ENCODE measurements around the gene MPZ. TPM values are rescaled to one million over a fixed set of nuclear protein-coding genes. Genes with fewer than 3 reads are reported as not detected.
"Not testable (repeated sequence)": the region's sequence is repeated elsewhere in the genome, so short reads cannot be mapped to it uniquely, and the experiment has no call there.

MPZ gene
- 0.68 and 1.0 TPM in 2 replicates for total RNA-seq

DNA sequence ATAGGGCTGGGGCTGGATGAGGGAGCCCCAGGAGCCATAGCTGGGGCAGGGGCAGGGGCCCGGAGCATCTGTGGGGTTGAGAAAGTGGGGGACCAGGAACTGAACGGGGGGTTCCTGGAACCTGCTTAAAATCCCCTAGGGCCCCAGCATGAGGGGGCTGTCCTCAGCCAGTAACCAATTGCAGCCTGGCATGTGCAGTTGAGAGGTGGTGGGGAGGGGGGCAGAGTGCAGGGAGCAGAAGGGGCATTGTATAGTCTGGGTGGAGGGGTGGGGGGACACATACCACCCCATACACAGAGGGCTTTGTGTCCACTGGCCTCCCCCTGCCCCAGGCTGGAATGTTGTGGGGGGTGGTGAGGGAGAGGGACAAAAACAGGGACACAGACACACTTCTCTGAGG, at the start of gene MPZ:
Gene MPZ (minus strand): TSS at position 101 of the 400 bp plus-strand sequence. CDS start 63 bp downstream, at position 38.
- no peak for DNase-seq

DNA sequence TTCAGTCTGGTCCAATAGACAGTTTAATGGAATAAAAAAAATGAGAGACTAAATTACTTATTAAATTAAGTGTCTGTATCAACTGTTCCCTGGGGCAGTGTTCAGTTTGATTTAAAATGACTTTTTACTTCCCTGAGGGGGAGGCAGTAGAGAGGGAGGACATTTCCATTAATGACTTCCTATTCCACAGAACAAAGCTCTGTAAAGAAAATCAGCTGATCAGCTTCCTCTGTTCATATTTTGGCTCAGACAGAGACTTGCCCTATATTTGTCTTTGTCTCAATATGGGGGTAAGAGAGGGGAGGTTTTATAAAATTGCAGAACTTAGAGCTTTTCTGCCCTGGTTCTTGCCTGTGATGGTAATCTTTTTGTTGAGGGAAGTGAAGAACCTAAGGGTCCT, 49.5 kb upstream of the MPZ start:
- DNase-seq: peak; percentile 48

DNA sequence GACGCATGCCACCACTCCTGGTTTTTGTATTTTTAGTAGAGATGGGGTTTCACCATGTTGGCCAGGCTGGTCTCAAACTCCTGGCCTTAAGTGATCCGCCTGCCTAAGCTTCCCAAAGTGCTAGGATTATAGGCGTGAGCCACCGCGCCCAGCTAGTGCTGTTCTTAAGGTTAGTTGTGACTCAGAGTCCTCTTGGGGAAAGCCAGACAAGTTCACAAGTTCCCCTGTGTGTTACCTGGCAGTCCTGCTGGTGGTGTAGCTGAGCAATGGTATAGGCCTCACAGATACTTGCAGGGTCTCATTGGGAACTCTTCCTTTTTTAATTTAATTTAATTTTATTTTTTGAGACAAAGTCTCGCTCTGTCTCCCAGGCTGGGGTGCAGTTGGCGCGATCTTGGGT, 47.3 kb upstream of the MPZ start:
- DNase-seq: no peak

DNA sequence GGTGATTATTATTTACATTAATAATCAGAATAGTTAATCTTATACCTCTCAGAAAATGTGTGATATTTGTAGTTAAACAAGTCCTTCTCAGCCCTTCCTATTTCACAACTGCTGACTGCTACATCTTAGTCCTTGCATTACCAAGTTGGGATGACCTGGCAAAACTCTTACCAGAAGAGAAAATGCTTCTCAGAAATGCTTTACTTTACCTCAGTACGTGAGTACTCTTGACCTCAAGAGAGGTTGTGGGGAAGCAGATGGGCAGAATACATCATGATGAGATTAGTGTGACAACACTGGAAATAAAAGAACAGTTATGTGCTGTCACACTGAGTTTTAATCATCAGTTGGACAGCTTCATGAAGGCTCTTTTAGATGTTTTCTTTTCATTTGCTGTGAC, 41.7 kb upstream of the MPZ start:
- DNase-seq: no peak

DNA sequence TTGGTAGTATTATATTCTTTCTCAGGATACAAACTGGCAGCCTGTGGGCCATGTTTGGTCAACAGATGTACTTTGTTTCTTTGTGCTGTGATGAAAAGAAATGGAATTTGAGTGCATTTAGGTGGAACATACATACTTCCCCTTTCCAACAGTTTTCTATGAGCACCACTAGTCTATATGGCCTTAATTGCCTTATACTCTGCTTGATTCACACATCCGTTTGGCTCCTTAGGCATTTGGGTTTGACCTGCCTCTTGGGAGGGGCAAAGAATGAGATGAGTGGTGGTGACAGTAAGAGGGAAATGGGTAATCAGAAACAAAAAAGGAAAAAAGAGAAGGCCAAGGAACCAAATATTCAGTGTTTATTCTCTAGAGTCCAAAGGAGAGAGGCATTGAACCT, 40.9 kb upstream of the MPZ start:
- no peak for DNase-seq

DNA sequence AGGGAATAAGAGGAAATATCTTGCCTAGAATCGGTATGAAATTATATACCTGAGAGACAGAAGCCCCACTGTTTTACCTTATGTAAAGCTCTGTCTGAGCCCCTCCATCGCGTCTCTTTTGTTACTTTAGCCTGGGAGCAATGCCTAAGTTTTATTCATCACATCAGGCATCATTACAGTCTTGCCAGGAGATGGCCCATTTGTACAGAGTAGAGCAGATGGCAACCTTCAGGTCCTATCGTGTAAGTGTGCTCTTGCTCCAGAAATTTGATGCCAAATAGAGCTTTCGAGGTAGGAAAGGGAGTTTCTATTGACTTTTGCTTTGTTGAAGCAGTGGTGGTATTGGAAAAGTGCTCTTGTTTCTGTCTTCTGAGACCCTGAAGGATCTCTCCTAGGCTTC, 33.1 kb upstream of the MPZ start:
- DNase-seq: no peak

DNA sequence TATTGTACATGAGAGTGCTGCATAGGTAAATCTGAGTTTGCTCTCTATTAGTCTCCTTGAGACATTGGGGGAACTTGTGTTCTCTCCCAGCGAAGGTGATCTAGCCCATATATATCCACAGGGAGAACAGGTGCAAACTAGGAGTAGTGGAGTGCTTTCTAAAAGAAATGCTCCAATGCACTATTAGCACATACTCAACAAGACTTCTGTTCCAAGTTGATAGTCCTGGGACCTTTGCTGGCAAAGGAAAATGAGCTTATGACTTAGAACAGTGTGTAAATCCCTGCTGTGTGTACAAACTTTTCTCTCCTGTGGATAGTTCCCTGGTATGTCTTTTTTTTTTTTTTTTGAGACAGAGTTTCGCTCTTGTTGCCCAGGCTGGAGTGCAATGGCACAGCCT, 32.4 kb upstream of the MPZ start:
- DNase-seq: no peak

DNA sequence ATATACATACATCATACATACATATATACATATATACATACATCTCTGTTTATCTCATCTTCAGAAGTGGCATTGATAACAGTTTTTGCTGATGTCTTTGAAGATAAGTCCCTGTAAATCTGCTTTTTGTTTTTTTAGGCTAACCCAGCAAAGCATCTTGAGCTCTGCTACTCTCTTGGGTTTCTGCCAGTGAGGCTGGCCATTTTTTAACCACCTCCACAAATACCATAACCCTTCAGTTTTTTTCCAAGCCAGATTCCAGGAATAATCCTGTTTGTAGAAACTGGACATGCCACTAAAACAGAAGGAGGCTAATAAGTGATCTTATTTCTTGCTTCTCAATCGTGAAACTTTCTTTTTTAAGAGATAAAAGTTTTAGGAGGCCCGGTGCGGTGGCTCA, 26.0 kb upstream of the MPZ start:
- no peak for DNase-seq

DNA sequence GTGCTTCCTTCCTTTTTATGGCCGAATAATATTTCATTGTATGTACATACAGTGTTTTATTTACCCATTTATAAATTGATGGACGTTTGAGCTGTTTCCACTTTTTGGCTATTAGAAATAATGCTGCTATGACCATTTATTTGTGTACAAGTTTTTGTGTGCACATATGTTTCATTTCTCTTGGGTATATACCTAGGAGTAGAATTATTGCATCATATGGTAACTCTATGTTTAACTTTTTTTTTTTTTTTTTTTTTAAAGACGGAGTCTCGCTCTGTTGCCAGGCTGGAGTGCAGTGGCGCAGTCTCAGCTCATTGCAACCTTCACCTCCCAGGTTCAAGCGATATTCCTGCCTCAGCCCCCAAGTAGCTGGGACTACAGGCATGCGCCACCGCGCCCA, 23.4 kb upstream of the MPZ start:
- no peak for DNase-seq

DNA sequence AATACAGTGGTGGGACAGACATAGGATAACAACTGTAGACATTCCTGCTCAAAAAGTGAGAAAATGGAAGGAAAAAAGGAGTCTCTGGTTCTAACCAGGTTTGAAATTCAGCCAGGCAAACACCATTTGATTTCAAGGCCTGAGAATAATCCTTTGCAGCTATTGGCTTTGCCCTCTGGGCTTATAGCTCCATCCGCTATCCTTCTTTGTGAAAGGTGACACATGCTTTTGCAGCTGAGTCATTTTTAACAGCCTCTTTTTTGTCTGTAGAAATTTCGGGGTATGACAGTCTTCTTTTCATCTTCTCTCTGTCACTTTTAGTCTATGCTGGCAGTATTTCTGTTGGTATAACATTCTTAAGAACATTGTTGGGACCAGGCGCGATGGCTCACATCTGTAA, 20.6 kb upstream of the MPZ start:
- no peak for DNase-seq

DNA sequence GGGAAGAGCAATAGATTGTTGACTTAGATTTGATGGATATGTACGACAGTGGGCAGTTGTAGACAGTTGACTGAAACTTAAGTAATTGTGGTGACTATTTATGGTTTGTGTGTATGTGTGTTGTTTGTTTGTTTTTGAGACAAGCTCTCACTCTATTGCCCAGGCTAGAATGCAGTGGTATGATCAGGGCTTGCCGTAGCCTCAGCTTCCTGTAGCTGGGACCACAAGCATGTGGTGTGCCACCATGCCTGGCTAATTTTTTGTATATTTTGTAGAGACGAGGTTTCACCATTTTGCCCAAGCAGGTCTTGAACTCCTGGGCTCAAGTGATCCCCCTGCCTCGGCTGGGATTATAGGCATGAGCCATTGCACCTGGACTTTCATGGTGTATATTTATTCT, 14.3 kb upstream of the MPZ start:
- no peak for DNase-seq

DNA sequence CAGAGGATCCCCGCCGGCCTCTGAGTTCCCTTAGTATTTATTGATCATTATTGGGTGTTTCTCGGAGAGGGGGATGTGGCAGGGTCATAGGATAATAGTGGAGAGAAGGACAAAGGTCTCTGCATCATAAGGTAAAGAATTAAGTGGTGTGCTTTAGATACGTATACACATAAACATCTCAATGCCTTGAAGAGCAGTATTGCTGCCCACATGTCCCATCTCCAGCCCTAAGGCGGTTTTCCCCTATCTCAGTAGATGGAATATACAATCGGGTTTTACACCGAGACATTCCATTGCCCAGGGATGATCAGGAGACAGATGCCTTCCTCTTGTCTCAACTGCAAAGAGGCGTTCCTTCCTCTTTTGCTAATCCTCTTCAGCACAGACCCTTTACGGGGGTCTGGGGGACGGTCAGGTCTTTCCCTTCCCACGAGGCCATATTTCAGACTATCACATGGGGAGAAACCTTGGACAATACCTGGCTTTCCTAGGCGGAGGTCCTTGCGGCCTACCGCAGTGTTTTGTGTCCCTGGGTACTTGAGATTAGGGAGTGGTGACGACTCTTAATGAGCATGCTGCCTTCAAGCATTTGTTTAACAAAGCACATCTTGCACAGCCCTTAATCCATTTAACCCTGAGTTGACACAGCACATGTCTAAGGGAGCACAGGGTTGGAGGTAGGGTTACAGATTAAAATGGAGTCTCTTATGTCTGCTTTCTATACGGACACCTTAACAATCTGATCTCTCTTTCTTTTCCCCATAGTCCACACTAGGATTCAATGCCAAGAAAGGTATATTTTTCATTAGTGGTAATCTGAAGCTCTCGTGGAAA, 6.3 kb upstream of the MPZ start:
- not testable (repeated sequence) for DNase-seq

DNA sequence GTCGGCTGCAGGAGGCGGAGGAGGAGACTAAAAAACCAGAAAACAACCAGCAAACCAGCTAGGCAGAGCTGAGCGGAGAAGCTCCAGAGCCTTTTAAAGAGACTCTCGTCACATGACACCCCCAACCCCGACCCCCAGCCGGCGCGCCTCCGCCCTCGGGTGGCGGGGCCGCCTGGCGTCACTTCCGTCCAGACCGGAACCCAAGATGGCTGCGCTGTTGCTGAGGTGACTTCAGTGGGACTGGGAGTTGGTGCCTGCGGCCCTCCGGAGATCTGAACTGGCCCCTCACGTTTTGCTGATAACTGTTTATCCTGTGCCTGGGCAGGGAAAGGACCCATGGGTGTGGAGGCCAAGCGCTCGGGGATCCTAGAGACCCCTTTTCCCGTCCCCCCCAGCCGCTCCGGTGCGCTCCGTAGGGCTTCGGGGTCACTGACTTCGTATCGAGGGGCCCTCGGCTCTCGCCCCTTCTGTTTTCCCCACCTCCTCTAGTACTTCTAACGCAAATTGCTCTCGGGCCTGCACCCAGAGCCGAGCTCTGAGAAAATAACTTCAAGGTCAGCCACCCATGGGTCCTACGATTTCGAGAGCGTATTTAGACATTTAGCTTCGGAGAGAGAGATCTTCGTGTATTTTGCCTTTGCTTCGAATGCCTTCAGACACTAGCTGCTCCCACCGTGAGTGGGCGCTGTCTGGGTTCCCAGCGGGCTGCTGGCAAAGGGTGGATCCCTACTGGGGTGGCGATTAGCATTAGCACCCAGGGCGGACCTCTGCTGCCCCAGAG, 4.6 kb upstream of the MPZ start, which contains the start of gene SDHC:
Gene SDHC (plus strand): TSS at position 181 of the 781 bp plus-strand sequence. CDS start 25 bp downstream, at position 206.
- DNase-seq: peak; percentile 94

DNA sequence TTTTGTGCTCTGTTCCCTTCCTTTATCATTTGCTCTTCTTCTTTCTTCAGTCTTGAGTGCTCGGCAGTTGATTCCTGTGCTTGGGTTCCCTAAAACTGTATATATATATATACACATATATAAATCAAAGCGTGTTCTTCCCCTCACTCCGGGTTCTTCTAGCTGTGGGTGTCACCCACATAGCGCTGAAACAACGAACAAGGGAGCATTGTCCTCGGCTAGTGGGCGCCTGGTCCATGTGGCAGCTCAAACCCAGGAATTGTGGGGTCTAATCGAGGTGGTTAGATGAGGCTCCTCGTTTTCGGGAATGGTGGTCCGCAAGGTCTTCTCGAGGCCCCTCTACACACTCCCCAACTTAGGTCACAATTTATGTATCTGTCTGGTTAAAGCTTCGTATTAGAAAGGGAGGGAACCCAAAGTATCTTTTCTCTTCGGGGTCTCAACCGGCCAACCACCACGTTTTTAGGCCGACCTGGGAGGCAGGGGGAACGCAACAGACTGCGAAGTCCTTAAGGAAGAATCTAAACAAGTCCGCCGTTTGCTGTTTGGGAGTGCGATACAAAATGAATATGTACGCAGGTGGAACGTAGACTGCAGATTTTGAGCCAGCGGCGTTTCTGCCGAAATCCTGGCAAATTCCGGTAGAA, 3.9 kb upstream of the MPZ start:
- no peak for DNase-seq

DNA sequence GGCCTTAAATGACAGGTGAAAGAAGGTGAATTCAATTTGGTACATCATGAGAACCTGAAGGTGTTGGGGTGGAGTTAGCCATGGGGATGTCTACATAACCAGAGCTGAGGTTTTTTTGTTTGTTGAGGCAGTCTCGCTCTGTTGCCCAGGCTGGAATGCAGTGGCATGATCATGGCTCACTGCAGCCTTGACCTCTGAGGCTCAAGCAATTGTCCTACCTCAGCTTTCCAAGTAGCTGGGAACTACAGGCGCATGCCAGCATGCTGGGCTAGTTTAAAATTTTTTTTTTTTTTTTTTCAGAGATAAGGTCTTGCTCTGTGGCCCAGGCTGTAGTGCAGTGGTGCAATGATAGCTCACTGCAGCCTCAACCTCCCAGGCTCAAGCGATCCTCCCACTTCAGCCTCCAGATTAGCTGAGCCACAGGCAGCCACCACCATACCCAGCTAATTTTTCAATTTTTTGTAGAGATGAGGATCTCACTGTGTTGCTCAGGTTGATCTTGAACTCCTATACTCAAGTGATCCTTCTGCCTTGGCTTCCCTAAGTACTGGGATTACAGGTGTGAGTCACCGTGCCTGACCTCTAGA, 1.9 kb upstream of the MPZ start:
- no peak for DNase-seq

DNA sequence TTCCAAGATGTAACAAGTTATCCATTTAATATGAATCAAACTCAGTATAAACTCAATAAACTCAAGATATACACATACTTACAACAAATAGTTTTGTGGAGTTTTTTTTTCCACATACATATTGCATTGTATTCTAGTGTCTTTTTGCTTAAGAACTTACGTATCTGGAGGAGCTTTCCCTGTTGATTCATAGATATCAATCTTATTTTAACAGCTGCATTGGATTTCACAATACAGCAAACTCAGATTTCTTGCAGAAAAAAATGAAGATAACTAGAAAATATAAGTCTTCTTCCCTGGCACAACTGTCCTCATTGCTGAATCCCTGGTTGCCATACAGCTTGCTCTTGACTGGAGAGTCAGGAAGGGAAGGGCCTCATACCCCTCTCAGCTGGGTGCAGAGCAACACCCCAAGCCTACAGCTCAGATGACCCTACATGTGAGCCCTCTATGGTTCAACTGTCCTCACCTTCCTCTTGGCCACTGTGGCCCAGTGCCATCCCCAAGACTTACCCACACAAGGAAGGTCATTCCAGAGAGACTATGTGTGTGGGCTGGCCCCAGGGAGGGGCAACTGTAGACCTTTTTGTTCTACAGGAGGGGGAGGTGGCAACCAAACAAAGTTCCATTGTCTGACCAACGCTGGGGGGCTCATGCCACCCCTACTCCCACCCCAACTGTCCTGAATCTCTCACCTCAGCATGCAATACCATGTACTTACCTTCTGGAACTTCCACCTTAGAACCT, 1.7 kb downstream of the MPZ start:
- DNase-seq: no peak

DNA sequence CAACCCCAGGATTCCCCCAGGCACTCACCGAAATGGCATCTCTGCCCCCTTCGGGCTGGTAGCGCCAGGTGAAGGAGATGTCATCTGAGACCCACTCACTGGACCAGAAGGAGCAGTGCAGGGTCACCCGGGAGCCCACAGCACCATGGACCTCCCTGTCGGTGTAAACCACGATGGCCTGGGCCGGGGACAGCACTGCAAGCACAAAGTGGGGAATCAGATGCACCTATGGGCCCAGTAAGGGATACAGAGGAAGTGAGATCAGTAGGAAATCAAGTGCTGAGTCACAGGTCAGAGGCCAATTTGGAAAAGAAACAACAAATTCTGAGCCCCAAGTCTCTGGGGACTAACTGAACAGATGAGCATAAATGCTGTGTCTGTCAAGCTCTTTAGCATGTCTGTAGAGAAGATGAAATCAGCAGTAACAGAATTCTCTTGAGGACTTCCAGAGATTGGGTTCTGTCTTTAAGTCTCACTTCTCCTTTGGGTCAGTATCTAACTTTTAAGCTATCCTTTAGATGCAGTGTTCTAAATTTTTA, 2.5 kb downstream of the MPZ start:
- DNase-seq: peak; percentile 54

DNA sequence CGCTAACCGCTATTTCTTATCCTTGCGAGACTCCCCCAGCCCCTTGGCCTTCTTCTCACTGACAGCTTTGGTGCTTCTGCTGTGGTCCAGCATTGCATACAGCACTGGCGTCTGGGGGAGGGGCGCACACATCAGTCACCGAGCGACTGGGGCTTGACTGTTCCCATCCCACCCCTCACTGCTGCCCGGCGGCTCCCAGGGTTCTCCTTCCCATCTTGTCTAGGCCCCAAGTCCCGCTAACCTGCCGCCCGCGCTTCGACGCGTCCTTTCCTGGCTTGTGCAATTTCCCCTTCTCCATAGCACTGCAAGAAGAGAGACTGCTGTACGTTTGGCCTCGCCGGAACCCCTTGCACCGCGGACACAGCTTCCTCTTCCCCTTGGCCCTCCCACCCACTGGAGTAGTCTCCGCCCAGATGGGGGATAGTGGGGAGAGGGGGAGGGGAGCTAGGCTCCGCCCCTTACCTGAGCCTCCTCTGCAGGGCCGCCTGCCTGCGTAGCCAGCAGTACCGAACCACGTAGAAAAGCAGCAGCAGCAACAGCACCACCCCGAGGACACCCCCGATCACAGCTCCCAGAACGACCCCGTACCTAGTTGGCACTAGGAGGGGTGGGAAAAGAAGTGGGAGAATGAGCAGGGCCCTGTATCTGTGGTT, 3.8 kb downstream of the MPZ start:
- DNase-seq: peak; percentile 61

DNA sequence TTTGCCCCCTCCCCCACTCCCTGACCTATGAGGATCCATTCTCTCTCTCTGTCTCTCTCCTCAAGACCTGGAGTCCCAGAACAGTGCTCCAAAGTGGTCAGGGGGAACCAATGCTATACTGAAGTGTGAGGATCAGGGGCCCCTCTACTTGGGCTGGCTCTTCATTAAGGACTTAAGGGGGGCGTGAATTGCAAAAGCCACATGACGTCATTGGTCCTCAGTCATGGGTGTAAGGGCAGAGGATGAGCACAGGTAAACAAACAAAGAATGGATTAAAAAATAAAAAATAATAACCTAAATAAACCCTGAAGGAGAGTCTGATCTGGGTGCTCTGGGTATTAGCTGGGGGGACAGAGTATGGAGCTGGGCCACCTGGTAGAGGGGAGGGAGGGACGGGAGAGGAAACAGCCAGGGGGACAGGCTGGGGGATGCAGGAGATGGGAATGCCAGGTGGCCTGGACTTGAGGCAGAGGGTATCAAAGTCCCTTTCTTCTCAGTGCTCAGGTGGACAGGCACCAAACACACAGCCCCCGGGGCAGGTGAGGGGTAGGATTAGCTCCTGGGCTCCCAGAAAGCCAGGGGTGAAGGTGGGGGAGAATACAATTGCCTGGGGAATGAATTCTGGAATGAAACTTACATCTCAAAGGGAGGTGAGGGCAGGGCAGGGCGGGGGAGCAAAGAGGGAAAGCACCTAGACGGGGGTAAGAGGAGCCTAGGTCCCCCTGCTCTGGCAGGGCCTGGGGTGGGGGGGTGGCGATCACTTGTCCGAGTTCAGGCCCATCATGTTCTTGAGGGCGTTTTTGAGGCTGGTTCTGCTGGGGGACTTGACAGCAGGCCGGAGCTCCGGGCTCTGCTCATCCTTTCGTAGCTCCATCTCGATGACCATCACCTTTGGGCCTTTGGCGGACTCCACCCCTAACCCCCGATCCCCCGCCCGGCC, 4.6 kb downstream of the MPZ start:
- DNase-seq: no peak

DNA sequence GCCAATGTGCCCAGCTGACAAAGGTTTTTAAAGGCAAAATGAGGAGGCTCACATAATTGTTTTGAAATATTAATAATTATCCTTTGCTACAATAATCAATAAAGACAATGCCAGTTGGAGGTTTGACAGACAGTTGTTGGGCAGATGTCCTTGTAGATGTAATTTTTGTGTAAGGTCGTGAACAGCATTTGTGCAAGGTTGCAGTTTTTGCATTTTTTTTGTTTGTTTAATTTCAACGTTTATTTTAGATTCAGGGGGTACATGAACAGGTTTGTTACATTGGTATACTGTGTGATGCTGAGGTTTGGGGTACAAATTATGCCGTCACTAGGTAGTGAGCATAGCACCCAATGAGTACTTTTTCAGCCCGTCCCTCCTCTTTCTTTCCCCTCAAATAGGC, 9.3 kb downstream of the MPZ start:
- DNase-seq: no peak

All from dermis blood vessel endothelial cell (primary cell).